NCI-H1105 treated with DMSO at 0.1 percent for 48 hours (cell line): ENCODE results near the gene GALC.

Experiments
- DNase-seq: peaks from one replicate; lab custom pipeline; 2025; lab: John Stamatoyannopoulos, UW

The GALC gene

GRCh38 chr14:87955501-87955900 is 37.5 kb downstream of the GALC start:
- DNase-seq, result no peak

DNA sequence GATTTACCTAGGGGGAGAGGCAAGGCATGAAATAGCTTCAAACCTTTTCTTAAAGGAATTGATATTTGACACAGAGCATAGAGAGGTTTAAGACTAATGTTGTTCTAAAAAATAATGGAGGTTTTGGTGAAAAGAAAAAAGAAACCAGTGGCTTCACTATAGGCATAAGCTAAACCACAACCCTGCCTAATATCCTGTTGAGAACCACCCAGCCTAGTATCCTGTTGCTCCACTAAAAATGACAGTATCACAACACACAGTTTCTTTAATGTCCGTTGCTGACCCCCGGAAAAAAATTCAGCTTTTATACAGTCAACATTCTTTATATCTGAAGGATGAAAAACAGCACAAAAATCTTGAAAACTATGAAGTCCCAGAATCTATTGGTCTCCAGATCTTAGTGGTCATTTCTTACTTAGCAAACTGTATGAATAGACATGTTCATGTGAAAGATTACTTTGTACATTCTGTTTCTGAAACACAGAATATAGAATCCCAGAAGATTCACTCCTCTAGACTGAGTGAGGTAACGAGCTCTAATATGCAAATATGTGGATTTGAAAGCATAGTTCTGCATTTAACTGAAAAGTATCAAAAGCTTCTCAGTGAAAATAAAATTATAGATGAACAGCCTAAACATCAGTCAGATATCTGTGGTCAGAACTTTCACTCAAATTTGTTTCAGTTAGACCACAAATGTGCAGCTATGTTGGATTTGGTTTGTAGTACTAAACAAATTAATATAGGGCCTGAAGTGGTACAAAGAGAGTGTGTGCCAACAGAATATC is 40.5 kb downstream of the GALC start:
- no peak for DNase-seq

DNA sequence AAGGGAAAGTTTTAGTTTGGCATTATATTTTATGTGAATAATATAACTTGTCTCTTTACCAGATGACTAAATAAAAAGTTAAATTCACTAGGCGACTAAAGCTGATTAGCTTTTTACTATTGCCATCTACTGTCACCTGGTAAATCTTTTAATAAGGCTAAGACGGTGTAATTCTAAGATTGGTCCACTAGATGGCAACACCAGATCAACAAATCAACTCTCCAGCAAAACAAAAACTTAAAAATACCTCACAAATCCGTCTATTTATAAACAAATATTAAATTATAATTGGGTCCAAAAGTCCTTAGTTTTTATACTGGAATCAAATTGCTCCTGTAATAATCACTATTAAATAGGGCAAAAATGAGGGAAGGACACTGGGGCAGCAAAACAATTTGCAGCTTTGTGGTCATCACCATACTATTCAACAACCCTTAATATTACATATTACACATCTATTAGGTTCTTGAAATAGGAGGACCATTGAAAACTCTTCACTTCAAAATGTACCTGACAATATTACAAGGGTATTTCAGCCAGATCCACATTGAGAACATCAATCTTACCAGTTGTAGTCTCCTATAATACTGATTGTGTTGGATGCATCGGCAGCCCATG is 47.9 kb downstream of the GALC start:
- peak; percentile 55 for DNase-seq

- no peak for DNase-seq
These were observed 52.1 kb downstream of the GALC start for GRCh38 chr14:87940894-87941293.

DNA sequence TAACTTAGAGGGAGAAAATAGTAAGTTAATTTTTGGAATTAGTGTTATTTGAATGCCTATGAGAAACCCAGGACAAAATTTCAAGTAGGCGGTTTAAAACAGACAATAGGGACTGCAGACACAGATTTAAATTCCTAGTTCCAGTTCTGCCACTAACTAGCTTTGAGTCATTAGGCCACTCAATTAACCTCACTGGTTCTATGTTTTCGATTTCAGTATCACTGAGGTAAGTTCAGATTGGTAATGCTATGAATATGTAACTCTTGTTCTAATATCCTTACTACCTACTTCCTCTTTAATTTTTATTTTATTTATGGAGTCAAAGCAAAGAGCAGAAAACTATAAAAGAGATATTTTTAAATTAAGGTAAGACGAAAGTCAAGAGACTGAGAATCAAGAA is 52.6 kb downstream of the GALC start:
- DNase-seq, result no peak

- peak; percentile 92 for DNase-seq
These were observed 57.1 kb downstream of the GALC start for GRCh38 chr14:87935886-87936285.

GRCh38 chr14:87935081-87935828 is 57.7 kb downstream of the GALC start:
- no peak for DNase-seq

- no peak for DNase-seq
These were observed 58.8 kb downstream of the GALC start for GRCh38 chr14:87934185-87934584.

DNA sequence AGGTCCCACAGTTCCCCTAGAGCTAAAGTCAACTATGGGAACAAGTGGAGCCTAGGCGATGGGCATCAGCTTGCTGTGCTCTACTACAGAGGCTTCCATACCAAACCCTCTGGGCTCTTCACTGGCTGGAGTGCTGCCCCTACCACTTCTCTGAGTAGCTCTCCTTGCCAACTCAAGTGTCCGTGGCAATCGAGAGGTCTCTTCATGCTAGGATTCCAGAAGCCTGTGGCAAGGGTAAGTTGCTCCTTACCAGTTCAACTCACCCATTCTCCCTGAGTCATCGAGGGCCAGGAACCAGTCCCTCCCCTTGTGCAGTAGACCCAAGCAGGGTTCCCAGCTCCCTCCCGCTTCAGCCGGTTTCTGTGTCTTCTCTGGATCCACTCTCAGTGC is 76.1 kb downstream of the GALC start:
- no peak for DNase-seq

- no peak for DNase-seq
These were observed 76.7 kb downstream of the GALC start for GRCh38 chr14:87916103-87916885.

DNA sequence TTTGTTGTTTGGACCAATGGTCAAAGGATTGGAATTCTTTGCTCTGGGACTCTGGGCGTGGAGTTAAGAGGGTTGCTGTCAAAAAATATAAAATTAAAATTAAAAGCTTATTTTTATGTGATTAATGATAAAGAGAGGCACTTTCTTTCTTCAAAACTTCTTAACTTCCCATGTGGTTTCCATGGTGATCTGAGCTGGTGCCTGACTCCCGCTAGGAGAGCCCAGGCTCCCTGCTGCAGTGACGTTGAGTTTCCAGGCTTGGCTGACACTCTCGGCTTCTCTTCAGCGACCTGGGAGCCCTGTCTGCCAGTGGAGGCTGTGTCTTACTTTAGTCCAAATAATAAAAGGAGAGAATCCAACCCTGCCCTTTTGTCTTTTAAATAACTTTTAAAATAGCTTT is 84.4 kb downstream of the GALC start:
- DNase-seq, result no peak

GRCh38 chr14:87901652-87902051 is 91.3 kb downstream of the GALC start:
- no peak for DNase-seq

DNA sequence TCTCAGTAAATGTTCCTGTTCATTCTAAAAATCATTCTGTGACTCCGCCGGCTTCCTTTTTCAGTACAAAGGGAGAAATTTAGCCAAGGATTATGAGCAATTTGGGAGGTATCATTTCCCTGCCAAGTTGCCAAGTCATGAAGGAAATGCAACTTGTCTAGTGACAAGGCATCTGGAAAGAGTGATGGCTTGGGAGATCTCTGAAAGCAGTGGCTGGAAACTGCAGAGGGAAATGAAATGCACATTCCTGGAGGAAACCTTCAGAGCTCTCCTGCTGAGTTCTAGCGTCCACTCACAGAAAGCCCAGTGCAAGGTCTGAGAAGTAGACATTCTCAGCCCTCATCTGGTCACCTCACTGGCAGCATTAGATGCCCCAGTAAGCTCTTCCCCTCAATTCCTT is 91.7 kb downstream of the GALC start:
- DNase-seq, result no peak

DNA sequence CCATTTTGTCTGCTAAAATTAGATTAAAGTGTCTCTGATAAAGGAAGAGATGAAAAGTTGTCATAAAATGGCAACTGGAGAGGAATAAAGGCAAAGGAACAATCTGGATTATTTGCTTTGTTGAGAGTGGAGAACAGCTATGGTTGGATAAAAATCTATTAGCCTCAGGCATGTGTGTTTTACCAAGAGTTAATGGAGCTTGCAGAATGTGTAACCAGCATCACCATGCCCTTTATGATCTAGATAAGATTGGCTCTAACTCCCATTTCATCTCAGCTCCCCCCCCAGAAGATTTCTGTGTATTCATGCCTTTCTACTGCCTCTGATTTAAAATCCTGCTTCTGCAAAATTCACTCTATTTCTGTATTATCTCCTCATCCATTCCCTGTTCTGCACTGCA is 93.8 kb downstream of the GALC start:
- DNase-seq, result no peak

- no peak for DNase-seq
These were observed 94.7 kb downstream of the GALC start for GRCh38 chr14:87898301-87898700.

DNA sequence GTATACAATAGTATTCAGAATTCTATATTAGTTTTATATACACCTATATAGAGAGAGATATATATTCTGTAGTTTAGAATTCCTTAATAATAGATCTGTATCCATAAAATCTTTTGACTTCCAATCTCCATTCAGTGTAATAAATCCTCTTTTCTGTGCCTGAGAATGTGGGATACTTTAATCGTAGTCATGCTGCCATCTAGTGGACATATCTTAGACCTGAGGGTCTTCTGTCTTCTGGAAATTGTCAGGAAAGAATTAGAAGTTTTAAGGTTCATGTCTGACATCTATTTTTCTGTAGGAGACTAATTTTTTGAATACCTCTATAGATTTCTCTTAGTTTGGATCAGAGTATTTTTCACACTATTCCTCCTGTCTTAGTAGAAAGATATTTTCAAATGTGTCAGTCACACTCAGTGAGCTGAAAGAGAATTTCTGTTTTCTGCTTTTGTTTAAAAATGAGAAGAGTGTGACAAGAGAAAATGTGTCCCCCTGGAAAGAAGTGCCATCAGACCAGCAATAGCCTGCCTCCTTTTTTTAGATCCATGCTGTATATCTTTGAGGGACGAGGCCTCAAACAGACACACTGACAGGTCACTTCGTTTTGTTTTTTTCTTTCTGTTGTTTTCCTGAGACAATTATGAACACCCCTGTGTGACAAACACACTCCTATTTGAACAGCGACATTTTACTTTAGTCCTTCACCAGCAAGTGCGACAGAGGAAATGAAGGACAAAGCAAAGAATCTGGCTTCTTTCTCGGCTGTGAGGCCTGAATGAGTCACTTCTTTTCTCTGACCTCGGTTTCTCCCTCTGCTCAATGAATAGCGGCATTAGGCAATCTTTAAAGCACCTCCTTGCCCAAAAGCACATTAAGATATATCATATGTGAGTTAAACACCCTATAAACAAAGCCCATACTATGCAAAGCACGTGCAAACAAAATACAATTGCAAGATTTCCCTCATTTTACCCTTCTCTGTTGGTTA is 96.3 kb downstream of the GALC start:
- DNase-seq, result peak; percentile 80

GRCh38 chr14:87894920-87895319 is 98.1 kb downstream of the GALC start:
- no peak for DNase-seq

DNA sequence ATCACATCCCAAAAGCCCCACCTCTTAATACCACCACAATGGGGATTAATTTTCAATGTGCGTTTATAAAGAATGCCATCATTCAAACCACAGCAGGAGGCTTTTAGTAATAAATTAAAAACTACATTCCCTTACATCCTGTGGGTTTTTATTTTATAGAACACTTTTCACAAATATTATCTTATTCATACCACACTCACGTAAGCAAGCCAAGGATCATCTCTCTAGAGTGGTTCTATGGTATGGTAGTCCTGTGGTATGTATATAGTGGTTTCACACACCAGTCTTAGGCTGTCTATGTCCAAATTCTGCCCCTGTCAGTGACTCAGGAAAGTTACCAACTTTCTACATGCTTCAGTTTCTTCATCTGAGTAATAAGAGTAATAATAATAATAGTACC is 100.2 kb downstream of the GALC start:
- DNase-seq, result no peak

DNA sequence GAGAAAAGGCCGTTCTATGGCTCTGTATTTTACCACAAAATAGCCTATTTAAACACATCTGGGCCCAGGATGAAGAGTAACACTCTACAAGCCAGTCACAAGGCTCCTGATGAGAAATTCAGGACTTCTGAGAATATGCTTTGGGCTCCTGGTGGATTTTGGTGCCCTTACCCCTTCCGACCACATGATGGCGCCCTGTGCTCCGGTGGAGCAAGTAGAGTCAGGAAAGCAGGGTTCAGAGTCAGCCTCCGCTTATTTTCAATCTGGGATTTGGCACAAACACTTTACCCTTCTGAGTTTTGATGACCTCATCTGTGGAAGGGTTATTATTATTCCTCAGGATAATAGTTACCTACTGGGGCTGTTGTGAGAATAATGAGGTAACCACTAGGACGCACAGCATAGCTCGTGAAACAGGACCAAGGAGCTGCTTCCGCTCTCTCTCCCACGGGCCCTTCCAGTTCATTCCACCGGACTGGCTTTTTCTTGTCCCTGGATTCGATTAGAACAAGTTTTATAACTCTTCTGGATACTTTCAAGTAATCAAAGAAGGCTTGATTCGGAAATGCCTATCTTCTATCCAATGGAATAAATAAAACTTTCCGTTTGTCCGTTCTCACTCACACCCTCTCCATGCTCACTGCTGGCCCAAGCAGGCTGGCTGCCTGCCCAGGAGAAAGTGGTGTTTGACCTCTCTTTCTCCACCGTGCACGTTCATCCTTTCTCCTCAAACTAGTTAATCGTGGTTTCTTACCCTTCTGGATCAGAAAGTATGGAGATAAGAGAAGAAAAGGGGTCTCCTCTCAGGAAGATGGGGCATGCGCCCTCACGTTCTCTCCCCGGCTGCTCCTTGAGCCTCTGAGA is 104.6 kb downstream of the GALC start:
- no peak for DNase-seq

DNA sequence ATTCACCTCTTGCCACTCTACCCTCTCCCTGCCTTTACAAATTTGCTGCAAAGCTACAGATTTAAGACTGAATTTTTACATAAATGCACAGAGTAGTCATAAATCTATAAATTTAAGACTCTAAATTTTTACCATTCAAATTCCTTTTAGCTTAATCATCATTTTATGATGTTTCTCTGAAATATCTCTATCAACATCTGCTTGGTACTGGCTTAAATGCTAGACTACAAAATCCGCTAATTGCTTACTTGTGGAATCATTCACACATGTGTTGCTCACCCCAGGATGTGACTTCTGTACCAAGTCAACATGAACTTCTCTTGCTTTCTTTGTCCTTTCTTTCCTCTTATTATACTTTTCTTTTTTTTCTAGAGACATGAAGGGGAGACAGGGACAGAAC is 109.2 kb downstream of the GALC start:
- no peak for DNase-seq
